Epithelial cell of proximal tubule (primary cell): ENCODE data around the gene DNAJC11. TPM values are rescaled to one million over a fixed set of nuclear protein-coding genes. Genes with fewer than 3 reads are reported as not detected.
A peak's percentile ranks its signal among the peaks of the same experiment; 100 is the strongest.
"Not testable (repeated sequence)": the region's sequence is repeated elsewhere in the genome, so short reads cannot be mapped to it uniquely, and the experiment has no call there.

ENCODE experiments used
- DNase-seq: peaks from one replicate; pipeline ENCODE4 v3.0.0-alpha.2; 2011; ENCODE audit warnings: low read depth
- H3K4me3 ChIP-seq: 2 replicates; pipeline ENCODE4 v1.5.1; 2011; ENCODE audit warnings: low read depth, mild to moderate bottlenecking, low read length
- total RNA-seq: library from RNA; depleted of rRNA; stranded (reverse); fragments of >200 nt; gene quantifications from 2 replicates; pipeline ENCODE4 v1.2.3, GENCODE V29; 2015
- TF ChIP-seq, protein P1 (sequence below): conservative IDR thresholded peaks from 2 replicates; pipeline ENCODE4 v1.5.1; 2012; ENCODE audit warnings: low read depth, mild to moderate bottlenecking, low read length

The DNAJC11 gene
- total RNA-seq, 1 donor from 2014 or later = 32.8 TPM

DNA sequence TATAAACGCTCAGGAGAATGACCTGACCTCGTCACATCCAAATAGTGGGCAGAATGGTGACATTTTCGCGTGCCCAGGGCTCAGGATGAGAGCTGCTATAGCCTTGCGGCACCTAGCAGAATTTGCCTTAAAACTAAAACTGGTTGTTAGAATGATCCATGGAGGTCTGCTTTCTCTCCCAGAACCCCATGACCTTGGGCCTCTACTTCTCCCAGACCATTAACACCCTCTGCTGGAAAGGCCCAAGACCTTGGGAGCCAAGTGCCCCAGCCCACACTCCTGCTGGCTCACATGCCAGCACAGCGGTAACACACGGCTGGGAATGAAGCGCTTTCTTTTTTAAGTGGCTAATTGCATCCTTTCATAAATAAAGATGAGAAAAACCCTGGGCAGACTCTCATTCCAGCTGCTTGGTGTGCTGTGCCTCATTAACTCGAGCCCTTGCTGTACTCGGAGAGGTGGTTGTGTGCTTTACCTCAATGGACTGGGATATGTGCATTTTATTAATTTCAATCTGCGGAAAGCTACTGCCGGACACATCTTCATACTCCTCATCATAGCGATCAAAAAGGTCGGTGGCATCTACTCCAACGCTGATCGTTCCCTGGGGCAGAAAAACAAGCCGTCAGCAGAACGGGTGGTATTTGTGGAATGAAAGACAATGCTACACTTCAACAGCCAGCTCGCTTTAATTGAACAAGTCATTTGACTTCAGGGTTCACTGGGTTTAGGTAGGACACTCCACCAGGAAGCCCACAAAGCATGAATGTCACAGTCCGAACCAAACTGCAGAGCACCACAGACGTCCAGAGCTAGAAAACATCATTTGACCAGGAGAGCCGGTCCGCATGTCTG, 48.0 kb downstream of the DNAJC11 start:
- no peak overlapping the region for H3K4me3 ChIP-seq
- DNase-seq = peak; percentile 78
- TF ChIP-seq, protein P1, sequence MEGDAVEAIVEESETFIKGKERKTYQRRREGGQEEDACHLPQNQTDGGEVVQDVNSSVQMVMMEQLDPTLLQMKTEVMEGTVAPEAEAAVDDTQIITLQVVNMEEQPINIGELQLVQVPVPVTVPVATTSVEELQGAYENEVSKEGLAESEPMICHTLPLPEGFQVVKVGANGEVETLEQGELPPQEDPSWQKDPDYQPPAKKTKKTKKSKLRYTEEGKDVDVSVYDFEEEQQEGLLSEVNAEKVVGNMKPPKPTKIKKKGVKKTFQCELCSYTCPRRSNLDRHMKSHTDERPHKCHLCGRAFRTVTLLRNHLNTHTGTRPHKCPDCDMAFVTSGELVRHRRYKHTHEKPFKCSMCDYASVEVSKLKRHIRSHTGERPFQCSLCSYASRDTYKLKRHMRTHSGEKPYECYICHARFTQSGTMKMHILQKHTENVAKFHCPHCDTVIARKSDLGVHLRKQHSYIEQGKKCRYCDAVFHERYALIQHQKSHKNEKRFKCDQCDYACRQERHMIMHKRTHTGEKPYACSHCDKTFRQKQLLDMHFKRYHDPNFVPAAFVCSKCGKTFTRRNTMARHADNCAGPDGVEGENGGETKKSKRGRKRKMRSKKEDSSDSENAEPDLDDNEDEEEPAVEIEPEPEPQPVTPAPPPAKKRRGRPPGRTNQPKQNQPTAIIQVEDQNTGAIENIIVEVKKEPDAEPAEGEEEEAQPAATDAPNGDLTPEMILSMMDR = no peak

DNA sequence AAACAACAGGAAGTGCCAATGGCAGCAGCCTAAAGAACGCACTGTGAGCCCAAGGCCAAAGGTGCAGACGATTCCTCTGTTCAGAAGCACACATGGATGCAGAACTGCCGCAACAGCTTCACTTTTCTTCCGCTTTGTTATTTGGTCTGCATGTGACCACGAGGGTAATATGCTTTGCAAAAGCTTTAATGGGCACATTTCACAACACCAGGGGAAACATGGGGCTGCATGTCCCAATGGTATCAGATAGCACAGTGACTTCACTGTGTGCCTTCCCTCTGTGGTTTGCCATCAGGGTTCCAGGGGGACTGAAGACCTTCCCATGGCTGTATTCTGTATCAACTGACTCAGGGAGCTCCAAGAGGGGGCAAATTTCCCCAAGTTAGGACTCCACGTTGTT, 48.6 kb downstream of the DNAJC11 start:
- H3K4me3 ChIP-seq = no peak overlapping the region
- DNase-seq = no peak
- TF ChIP-seq, protein P1 = no peak

DNA sequence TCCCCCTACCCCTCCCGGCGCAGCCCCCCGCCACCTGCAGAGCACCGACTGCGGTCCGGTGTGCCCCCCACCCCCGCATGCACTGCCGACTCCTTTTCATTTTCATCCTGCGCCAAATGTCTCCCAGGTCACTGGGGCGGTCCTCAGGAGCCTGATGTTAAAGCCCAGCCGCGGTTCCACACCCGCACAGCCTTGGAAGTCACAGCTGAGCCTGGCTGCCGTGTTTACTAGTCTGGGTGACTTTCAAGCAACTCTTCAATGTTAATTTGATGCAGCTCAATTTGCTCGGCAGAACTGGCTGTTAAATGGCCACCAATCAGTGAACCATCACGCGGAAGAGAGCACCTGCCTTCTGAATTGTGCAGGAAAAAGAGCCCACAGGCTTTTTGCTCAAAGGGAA, 49.7 kb downstream of the DNAJC11 start:
- no peak for DNase-seq
- TF ChIP-seq, protein P1 = no peak
- H3K4me3 ChIP-seq = no peak overlapping the region

DNA sequence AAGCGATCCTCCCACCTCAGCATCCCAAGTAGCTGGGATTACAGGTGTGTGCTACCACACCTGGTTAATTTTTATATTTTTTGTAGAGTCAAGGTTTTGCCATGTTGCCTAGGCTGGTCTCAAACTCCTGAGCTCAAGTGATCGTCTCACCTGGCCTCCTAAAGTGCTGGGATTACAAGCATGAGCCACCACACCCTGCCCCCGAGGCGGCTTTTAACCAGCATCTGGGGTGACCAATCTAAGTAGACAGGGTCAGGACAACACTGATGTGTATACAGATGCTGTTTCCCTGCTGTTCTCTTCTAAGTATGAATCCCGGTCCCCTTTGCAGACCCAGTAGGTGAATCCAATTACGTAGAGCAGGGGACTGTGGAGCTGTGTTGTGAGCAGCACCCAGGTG, 53.1 kb downstream of the DNAJC11 start:
- no peak overlapping the region for H3K4me3 ChIP-seq
- DNase-seq = no peak
- TF ChIP-seq, protein P1 = no peak

DNA sequence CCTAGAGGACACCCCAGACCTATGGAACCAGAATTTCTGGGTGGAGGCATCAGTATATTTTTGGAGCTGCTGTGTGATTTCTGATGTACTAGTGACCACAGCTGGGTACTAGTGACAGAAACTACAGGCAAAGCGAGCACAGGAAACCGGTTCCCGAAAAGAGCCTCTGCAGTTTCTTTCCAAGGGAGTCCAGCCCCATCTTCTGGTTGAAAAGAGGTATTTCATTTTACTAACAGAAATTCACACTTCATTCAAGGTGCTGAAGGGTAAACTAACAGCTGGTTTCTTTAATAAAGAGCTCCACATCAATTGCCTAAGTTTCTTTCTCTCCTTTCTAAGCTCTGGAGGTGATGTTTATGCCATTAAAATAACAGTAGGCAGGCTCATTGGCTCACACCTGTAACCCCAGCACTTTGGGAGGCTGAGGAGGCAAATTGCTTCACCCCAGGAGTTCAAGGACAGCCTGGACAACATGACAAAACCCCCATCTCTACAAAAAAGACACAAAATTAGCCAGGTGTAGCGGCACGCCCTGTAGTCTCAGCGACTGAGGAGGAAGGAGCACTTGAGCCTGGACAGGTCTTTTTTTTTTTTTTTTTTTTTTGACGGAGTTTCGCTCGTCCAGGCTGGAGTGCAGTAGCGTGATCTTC, 55.0 kb downstream of the DNAJC11 start:
- no peak for DNase-seq
- TF ChIP-seq, protein P1 = peak; percentile 65
- H3K4me3 ChIP-seq = no peak overlapping the region

DNA sequence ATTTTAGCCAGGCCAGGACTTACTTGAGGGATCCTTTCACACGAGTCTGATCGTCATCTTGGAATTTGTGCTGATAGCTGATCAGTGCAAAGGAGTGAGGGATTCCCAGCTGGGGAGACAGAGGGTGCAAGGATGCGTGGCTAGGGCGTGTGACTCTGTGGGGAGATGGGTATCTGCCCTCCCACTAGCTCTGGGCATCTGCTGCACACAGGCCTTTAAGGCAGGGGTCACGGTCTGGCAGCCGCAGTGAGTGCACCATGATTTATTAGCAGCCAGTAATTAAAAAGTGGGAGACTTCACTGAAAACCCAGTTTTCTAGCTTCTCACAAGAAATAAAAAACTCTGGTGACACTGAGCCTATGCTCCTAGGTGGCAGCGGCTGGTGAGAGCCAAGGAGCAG, 56.6 kb downstream of the DNAJC11 start:
- TF ChIP-seq, protein P1 = no peak

DNA sequence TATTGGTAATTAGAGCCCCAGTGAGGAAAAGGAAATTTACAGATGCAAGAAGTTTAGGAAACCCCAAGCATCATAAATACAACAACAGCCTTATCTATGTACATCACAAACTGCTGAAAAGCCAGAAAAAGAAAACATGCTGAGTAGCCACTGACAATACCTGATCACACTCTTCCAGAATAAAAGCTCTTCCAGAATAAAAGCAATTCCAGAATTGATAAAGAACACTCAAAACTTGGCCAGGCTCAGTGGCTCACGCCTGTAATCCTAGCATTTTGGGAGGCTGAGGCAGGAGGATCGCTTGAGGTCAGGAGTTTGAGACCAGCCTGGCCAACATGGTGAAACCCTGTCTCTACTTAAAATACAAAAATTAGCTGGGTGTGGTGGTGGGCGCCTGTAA, 60.7 kb downstream of the DNAJC11 start:
- not testable (repeated sequence) for DNase-seq, H3K4me3 ChIP-seq

More for the DNA sequence above, 56.6 kb downstream of the DNAJC11 start:
- no peak overlapping the region for H3K4me3 ChIP-seq
- DNase-seq = no peak
